Measurements from ENCODE around the gene ZNF557.
A peak's percentile ranks its signal among the peaks of the same experiment; 100 is the strongest.

GRCh38 chr19:7098701-7099596 is 29.4 kb downstream of the ZNF557 start:
- TF ChIP-seq POLR2A (IDR thresholded peaks at IDR 0.05) (no peak), CTCF (IDR thresholded peaks at IDR 0.05) (no peak), POLR2AphosphoS5 (IDR thresholded peaks at IDR 0.05) (peak in 2 of 3 donors; percentile 66 to 72)

Data from stomach (tissue), 4 donors.